HG02759 (cell line): ENCODE data around the gene FOXD4L3.
"Not testable (repeated sequence)": the region's sequence is repeated elsewhere in the genome, so short reads cannot be mapped to it uniquely, and the experiment has no call there.

Experiments
- ATAC-seq: cut with Tn5 transposase; IDR thresholded peaks from one replicate; pipeline ENCODE4 v1.9.1; 2021; ENCODE audit warnings: mild to moderate bottlenecking, moderate library complexity; ENCODE audit not compliant: unreplicated experiment

FOXD4L3 gene

GRCh38 chr9:68343992-68344391, 41.3 kb downstream of the FOXD4L3 start:
- not testable (repeated sequence) for ATAC-seq

- not testable (repeated sequence) for ATAC-seq
Observed at GRCh38 chr9:68351689-68352088, 49.0 kb downstream of the FOXD4L3 start.
